SK-MEL-5 (cell line): ENCODE data around the gene LMNTD2. TPM values are rescaled to one million over a fixed set of nuclear protein-coding genes. Genes with fewer than 3 reads are reported as not detected.

Experiments used
- DNase-seq: peaks from one replicate; pipeline ENCODE4 v3.0.0-alpha.2; 2016; ENCODE audit warnings: low read depth, low spot score
- in situ Hi-C: cut with HindIII; loops from 2 replicates; pipeline ENCODE4 v1.10.0; 2016; ENCODE audit warnings: low sequenced_read_pairs, high pct_unique_total_duplicates, low pct_unique_long_range_greater_than_20kb
- total RNA-seq: library from RNA; depleted of rRNA; stranded (reverse); fragments of >200 nt; shearing (Covaris generic); gene quantifications from 2 replicates; pipeline ENCODE4 v1.2.3, GENCODE V29; 2014

Gene LMNTD2
- total RNA-seq, 1 experiment from 2014 or later, result 1.8 TPM

GRCh38 chr11:592501-592900 lies 32.0 kb upstream of the LMNTD2 start:
- in situ Hi-C loops, result no loop called here

GRCh38 chr11:590997-591396 lies 30.5 kb upstream of the LMNTD2 start:
- in situ Hi-C loops, result no loop called here
- no peak for DNase-seq

More at GRCh38 chr11:592501-592900, 32.0 kb upstream of the LMNTD2 start:
- DNase-seq, result no peak

- DNase-seq, result no peak
- in situ Hi-C loops, result no loop called here
These were observed 29.3 kb upstream of the LMNTD2 start for GRCh38 chr11:589798-590197.

- in situ Hi-C loops, result no loop called here
- no peak for DNase-seq
These were observed 27.4 kb upstream of the LMNTD2 start for GRCh38 chr11:587978-588380.

GRCh38 chr11:587546-587945 lies 27.0 kb upstream of the LMNTD2 start:
- in situ Hi-C loops, result no loop called here
- no peak for DNase-seq

- in situ Hi-C loops, result no loop called here
These were observed 26.1 kb upstream of the LMNTD2 start for GRCh38 chr11:586376-587316.

GRCh38 chr11:584287-584686 lies 23.7 kb upstream of the LMNTD2 start:
- in situ Hi-C loops, result no loop called here
- no peak for DNase-seq

More at GRCh38 chr11:586376-587316, 26.1 kb upstream of the LMNTD2 start:
- no peak for DNase-seq

- in situ Hi-C loops, result no loop called here
- DNase-seq, result no peak
These were observed 21.2 kb upstream of the LMNTD2 start for GRCh38 chr11:581752-582151.

GRCh38 chr11:581342-581741 lies 20.8 kb upstream of the LMNTD2 start:
- in situ Hi-C loops, result no loop called here
- DNase-seq, result no peak

- in situ Hi-C loops, result no loop called here
- no peak for DNase-seq
These were observed 19.5 kb upstream of the LMNTD2 start for GRCh38 chr11:579830-580601.

GRCh38 chr11:578276-579035 lies 17.9 kb upstream of the LMNTD2 start:
- in situ Hi-C loops, result no loop called here
- no peak for DNase-seq

GRCh38 chr11:577611-577894 lies 17.0 kb upstream of the LMNTD2 start:
- in situ Hi-C loops, result no loop called here
- no peak for DNase-seq

- in situ Hi-C loops, result no loop called here
- DNase-seq, result no peak
These were observed 16.5 kb upstream of the LMNTD2 start for GRCh38 chr11:576811-577610.

GRCh38 chr11:575996-576768 lies 15.6 kb upstream of the LMNTD2 start, which contains the start of gene PHRF1:
TSS of gene PHRF1 (plus strand) at chr11:576470. CDS start at chr11:581513, 5,043 bp downstream.
- in situ Hi-C loops, result no loop called here
- DNase-seq, result peak; percentile 91

- DNase-seq, result no peak
- in situ Hi-C loops, result no loop called here
These were observed 14.9 kb upstream of the LMNTD2 start for GRCh38 chr11:575313-575995.

- in situ Hi-C loops, result no loop called here
- no peak for DNase-seq
These were observed 14.2 kb upstream of the LMNTD2 start for GRCh38 chr11:574632-575312.
